HG03520 (cell line): Measurements from ENCODE around the gene PPP1R10.

Experiments
- ATAC-seq: cut with Tn5 transposase; IDR thresholded peaks from one replicate; pipeline ENCODE4 v1.9.1; 2021; ENCODE audit warnings: mild to moderate bottlenecking, moderate library complexity; ENCODE audit not compliant: unreplicated experiment

The PPP1R10 gene

DNA sequence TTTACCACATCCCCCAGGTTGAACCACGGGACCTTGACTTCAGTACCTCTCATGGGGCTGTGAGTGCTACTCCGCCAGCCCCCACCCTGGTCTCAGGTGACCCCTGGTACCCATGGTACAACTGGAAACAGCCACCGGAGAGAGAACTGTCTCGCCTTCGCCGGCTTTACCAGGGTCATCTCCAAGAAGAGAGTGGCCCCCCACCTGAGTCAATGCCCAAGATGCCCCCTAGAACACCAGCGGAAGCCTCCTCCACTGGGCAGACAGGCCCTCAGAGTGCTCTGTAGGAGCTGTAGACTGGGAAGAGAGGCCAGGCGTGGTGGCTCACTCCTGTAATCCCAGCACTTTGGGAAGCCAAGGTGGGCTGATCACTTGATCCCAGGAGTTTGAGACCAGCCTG lies 8.5 kb upstream of the PPP1R10 start:
- ATAC-seq, result no peak

DNA sequence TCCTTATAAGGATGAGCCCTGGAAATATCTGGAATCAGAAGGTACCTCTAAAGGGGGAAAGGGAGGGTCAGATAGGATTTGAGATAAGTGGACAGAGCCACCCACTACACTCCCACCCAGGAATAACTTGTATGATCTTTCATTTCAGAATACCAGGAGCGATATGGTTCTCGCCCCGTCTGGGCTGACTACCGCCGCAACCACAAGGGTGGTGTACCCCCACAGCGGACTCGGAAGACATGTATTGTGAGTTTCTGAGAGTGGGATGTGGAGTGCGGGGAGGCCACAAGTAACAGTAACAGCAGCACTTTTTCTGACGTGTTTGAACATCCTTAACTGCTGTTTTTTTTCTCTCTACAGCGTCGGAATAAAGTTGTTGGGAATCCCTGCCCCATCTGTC lies 2.5 kb upstream of the PPP1R10 start:
- no peak for ATAC-seq

- no peak for ATAC-seq
Observed at GRCh38 chr6:30618270-30618797, 1.3 kb upstream of the PPP1R10 start.

- ATAC-seq, result peak; percentile 67
Observed at GRCh38 chr6:30617565-30618269, 674 bp upstream of the PPP1R10 start, which contains the start of gene MRPS18B. MRPS18B (plus strand) TSS chr6:30617840; CDS start chr6:30617866, 26 bp downstream.

- no peak for ATAC-seq
Observed at GRCh38 chr6:30615958-30616810, 859 bp downstream of the PPP1R10 start.

DNA sequence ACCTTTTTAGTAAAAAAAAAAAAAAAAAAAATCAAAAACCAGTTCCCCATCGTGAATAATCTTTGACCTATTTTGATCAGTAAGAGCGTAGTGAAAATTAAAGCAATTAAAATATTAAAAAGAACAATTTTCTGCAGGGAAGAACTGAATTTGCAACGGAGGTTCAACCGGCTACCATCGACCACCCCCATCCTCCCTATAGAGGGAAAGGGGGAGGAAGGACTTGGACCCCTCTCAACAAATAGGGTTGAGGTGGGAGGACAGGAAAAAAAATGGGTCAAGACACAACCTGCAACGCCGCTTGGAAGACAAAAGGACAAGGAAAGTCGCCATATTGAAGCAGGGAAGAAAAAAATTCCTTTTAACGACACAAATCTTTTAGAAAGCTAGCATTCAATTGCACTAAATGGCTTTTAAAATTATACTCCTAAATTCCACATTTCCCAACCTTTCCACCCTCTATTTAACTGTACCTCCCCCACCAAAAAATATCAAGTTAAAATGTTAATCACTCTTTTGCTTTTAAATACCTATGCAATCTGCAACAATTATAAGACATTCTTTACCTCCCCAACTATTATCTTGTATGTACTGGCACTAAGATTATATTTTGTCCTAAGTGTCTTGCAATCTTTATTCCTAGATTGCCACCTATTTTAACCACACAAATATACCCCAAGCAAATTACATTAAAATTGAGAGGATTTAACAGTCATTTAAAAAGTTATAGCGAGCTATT lies 1.7 kb downstream of the PPP1R10 start:
- ATAC-seq, result no peak

- peak; percentile 30 for ATAC-seq
Observed at GRCh38 chr6:30614843-30615218, 2.2 kb downstream of the PPP1R10 start.

DNA sequence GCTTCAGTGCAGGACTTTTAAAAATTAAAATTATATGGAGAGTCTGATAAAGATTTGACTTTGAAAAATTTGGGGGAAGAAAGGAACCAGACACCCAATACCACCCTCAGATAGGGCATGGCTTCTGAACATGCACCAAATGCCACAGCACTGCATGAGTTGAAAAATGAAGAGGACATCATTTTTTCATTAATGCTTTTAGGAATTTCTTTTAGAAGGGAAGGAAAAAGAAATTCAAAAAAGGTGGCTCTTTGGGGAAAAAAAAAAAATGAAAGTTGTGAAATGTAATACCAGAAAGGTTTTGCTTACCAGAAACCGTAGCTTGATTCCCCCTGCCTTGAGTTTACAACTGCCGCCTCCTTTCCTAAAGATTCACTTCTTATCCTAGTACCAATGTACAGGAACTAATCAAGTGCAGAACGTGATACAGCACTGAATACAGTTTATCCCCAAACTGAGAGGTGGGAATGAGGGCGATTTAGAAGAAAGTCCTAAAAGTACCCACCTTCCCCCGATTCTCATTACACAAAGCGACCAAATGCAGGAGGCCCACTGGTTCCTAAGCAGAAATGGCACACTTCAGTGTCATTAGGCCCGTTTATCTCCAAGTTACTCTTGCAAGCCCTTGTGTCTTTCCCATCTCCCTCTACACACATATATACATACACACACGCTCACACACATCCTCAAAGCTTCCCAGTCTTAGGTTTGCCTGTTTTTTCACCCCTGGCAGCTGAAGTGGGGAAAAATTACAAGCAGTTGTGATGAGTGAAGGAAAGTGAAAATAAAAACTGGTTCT lies 2.8 kb downstream of the PPP1R10 start:
- ATAC-seq, result no peak

GRCh38 chr6:30613251-30614043 lies 3.6 kb downstream of the PPP1R10 start:
- no peak for ATAC-seq

DNA sequence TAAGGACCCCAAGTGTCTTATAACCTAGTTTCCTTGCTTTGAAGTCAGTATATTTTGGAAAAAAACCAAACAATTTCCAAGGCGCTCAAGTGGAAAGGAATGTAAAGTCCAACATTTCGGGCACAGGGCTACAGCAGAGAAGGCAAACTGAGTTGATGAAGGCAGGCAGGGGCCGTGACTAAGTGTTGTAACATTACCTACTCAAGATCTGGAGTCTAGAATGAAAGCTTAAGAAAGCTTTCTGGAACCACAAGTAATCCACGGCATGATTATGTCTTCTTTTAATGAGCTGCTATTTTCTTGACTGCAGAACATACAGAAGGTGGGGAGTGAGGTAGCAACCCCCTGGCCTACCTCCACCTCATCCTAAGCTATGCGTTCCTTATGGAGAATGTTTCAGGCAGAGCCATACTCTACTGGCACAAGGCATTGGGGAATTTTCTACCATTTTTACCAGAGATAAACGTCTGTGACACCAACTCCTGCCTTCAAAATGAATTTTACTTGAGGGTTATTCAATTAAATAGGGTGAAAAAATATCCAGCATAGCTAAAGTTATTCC lies 4.3 kb downstream of the PPP1R10 start:
- no peak for ATAC-seq

DNA sequence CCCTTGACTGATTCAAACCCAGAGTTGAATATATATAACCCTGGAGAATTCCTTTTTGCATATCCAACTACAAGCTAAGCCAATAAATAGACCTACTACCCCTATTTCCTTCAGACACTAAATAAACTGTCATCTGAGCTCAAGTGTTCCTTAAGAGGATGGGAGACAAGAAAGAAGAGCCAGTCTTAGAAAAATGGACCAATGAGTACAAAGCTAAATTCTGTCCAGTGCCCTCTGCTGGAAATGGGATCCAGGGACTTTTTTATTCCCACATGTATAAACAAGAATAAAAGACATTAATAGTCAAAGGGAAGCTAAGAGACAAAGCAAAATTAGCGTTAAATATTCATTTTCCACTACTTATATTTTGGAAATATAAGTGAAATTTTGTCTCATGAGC lies 4.8 kb downstream of the PPP1R10 start:
- no peak for ATAC-seq

GRCh38 chr6:30611856-30612194 lies 5.2 kb downstream of the PPP1R10 start:
- ATAC-seq, result no peak

DNA sequence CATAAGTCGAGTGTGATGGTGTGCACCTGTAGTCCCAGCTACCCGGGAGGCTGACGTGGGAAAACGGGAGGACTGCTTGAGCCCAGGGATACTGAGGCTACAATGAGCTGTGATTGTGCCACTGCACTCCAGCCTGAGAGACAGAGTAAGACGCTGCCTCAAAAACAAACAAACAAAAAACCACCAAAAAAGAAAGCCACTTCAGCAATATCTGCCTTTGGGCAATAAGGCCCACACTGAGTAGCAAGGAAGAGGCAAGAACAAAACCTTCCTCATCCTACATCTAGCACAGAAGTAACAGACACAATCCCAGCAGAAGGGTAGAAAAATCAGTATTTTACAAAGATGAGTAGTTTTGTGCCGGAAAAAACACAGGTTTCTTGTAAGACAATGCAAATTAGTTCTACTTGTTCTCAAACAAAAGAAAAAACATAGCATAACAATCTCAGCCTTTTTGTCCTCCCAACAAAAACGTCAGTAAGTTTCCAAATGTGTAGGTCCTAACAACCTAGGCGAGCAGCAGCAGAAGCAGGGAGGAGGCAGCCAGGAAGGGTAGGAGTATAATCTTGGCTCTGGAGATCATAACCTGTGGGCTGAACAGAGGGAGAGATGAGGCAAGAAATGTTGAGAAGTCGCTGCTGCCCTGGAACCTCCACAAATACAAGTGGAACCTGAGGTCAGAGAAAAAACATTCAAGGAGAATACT lies 5.7 kb downstream of the PPP1R10 start:
- ATAC-seq, result no peak

- ATAC-seq, result no peak
Observed at GRCh38 chr6:30610065-30610464, 7.0 kb downstream of the PPP1R10 start.

GRCh38 chr6:30603961-30604360 lies 13.1 kb downstream of the PPP1R10 start:
- no peak for ATAC-seq

- no peak for ATAC-seq
Observed at GRCh38 chr6:30601815-30602641, 15.0 kb downstream of the PPP1R10 start.

DNA sequence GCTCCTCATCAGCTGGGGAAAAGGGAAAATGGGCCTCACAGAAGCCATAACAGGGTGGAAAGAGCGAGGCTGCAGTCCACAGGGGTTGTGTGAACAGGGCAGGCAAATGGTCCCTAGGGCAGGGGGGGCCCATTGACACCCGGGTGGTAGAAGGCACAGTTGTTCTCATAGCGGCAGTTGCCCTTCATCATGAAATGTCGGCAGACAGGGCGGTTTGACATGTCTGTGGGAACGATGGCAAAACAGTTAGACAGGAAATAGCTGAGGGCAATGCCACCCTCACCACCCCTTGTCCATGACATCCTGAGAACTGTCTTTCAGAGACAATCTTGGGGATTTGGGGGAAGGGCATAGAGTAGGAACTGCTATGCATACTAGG lies 15.6 kb downstream of the PPP1R10 start:
- ATAC-seq, result no peak

DNA sequence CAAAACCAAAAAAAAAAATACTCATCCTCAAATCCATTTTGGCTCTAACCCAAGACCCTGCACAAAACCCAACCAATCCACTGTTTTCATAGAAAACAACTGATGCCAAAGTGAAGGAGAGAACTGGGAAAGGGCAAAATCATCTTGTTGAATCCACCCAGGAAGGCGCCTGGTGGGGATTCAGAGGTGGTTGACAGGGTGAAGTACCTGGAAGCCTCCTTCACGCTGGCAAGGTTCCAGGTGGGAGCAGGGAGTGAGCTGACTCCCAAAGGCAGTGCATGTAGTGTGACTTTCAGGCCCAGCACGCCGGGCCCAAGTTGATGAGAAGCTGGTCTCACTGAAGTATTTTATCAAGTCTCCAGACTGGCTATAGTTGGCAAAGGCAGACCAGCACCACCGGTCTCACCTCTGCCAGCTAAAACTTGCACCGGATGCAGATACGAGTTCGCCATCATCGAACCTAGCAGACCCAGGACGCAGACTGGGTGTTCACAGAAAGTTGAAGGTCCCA lies 16.5 kb downstream of the PPP1R10 start:
- ATAC-seq, result no peak
